SK-N-MC (cell line): Measurements from ENCODE around the gene CLTC.

ENCODE experiments used
- EZH2 ChIP-seq: fragments of 200-600 bp; sonication (generic); IDR thresholded peaks from one replicate; pipeline ENCODE4 v1.6.1; 2017; ENCODE audit warnings: antibody characterized with exemption
- POLR2AphosphoS5 ChIP-seq: IDR thresholded peaks from 2 replicates; pipeline ENCODE4 v1.6.1; 2012; ENCODE audit warnings: mild to moderate bottlenecking, low read depth, low read length, borderline replicate concordance

- TF ChIP-seq POLR2AphosphoS5 (no peak), EZH2 (no peak)
These were observed 3.3 kb upstream of the CLTC start for GRCh38 chr17:59616253-59616920.
